Measurements from ENCODE around the gene ACKR4.
"Not testable (repeated sequence)": the region's sequence is repeated elsewhere in the genome, so short reads cannot be mapped to it uniquely, and the experiment has no call there.

ACKR4 gene

GRCh38 chr3:132605374-132605792 lies 8.3 kb downstream of the ACKR4 start:
- Histone ChIP-seq H3K4me1 (ENCODE audit: control extremely low read depth in 1 of 4, control insufficient read depth in 4 of 4, insufficient read depth in 4 of 4, low read length in 3 of 4) (no peaks in the 10 kb centered on the region), H3K27ac (ENCODE audit: insufficient read depth in 1 of 2, low read depth in 1 of 2, low read length in 2 of 2, poor library complexity in 1 of 2, severe bottlenecking in 2 of 2) (no peak overlapping the region), H3K36me3 (ENCODE audit: control insufficient read depth in 4 of 4, insufficient read depth in 4 of 4, low read length in 3 of 4) (peaks cover 0 to 14% (median 4%) of the 10 kb centered on the region in 4 experiments), H3K4me3 (ENCODE audit: control insufficient read depth in 1 of 7, extremely low read depth in 1 of 7, insufficient read depth in 4 of 7, low read depth in 2 of 7, low read length in 6 of 7) (no peak overlapping the region), H3K9me3 (ENCODE audit: control extremely low read depth in 1 of 5, control insufficient read depth in 4 of 5, insufficient read depth in 2 of 5, low read depth in 1 of 5, low read length in 4 of 5) (peaks cover 0 to 11% (median 2%) of the 10 kb centered on the region in 5 experiments), H3K27me3 (replicated peaks in 2 of 5; ENCODE audit: control insufficient read depth in 4 of 5, insufficient read depth in 5 of 5, low read length in 4 of 5) (no peaks in the 10 kb centered on the region)
- DNase-seq, result no peak
- ChIA-PET CTCF (no interaction called here), POLR2A (no interaction called here)
- WGBS (ENCODE audit: insufficient coverage), result 100% methylated on average over 2 of the region's 2 CpGs

- POLR2A ChIA-PET, result no interaction called here
- CTCF ChIA-PET, result no interaction called here
- Histone ChIP-seq H3K4me3 (ENCODE audit: control insufficient read depth in 1 of 7, extremely low read depth in 1 of 7, insufficient read depth in 4 of 7, low read depth in 2 of 7, low read length in 6 of 7) (no peak overlapping the region), H3K27ac (ENCODE audit: insufficient read depth in 1 of 2, low read depth in 1 of 2, low read length in 2 of 2, poor library complexity in 1 of 2, severe bottlenecking in 2 of 2) (no peak overlapping the region), H3K27me3 (replicated peaks in 2 of 5; ENCODE audit: control insufficient read depth in 4 of 5, insufficient read depth in 5 of 5, low read length in 4 of 5) (no peaks in the 10 kb centered on the region), H3K9me3 (ENCODE audit: control extremely low read depth in 1 of 5, control insufficient read depth in 4 of 5, insufficient read depth in 2 of 5, low read depth in 1 of 5, low read length in 4 of 5) (peaks cover 0 to 11% (median 2%) of the 10 kb centered on the region in 5 experiments), H3K4me1 (ENCODE audit: control extremely low read depth in 1 of 4, control insufficient read depth in 4 of 4, insufficient read depth in 4 of 4, low read length in 3 of 4) (no peaks in the 10 kb centered on the region), H3K36me3 (ENCODE audit: control insufficient read depth in 4 of 4, insufficient read depth in 4 of 4, low read length in 3 of 4) (peaks cover 0 to 14% (median 4%) of the 10 kb centered on the region in 4 experiments)
- WGBS (ENCODE audit: insufficient coverage), result no CpG with 5 or more reads among the region's 1 CpG
- DNase-seq, result no peak
Observed at GRCh38 chr3:132606085-132606484, 9.0 kb downstream of the ACKR4 start.

- H3K27me3 ChIP-seq (replicated peaks in 2 of 5; ENCODE audit: control insufficient read depth in 4 of 5, insufficient read depth in 5 of 5, low read length in 4 of 5); CTCF ChIA-PET; DNase-seq; POLR2A ChIA-PET; H3K4me3 ChIP-seq (ENCODE audit: control insufficient read depth in 1 of 7, extremely low read depth in 1 of 7, insufficient read depth in 4 of 7, low read depth in 2 of 7, low read length in 6 of 7); H3K4me1 ChIP-seq (ENCODE audit: control extremely low read depth in 1 of 4, control insufficient read depth in 4 of 4, insufficient read depth in 4 of 4, low read length in 3 of 4); H3K27ac ChIP-seq (ENCODE audit: insufficient read depth in 1 of 2, low read depth in 1 of 2, low read length in 2 of 2, poor library complexity in 1 of 2, severe bottlenecking in 2 of 2): not testable (repeated sequence)
- Histone ChIP-seq H3K9me3 (ENCODE audit: control extremely low read depth in 1 of 5, control insufficient read depth in 4 of 5, insufficient read depth in 2 of 5, low read depth in 1 of 5, low read length in 4 of 5) (peaks cover 0 to 11% (median 2%) of the 10 kb centered on the region in 5 experiments), H3K36me3 (ENCODE audit: control insufficient read depth in 4 of 4, insufficient read depth in 4 of 4, low read length in 3 of 4) (peaks cover 0 to 14% (median 4%) of the 10 kb centered on the region in 4 experiments)
- WGBS (ENCODE audit: insufficient coverage), result 98% methylated on average over 7 of the region's 8 CpGs
Observed at GRCh38 chr3:132606620-132607019, 9.6 kb downstream of the ACKR4 start.

- WGBS (ENCODE audit: insufficient coverage), result 100% methylated on average over 3 of the region's 3 CpGs
- POLR2A ChIA-PET; CTCF ChIA-PET; DNase-seq; H3K9me3 ChIP-seq (ENCODE audit: control extremely low read depth in 1 of 5, control insufficient read depth in 4 of 5, insufficient read depth in 2 of 5, low read depth in 1 of 5, low read length in 4 of 5); H3K27ac ChIP-seq (ENCODE audit: insufficient read depth in 1 of 2, low read depth in 1 of 2, low read length in 2 of 2, poor library complexity in 1 of 2, severe bottlenecking in 2 of 2); H3K27me3 ChIP-seq (replicated peaks in 2 of 5; ENCODE audit: control insufficient read depth in 4 of 5, insufficient read depth in 5 of 5, low read length in 4 of 5); H3K4me1 ChIP-seq (ENCODE audit: control extremely low read depth in 1 of 4, control insufficient read depth in 4 of 4, insufficient read depth in 4 of 4, low read length in 3 of 4); H3K4me3 ChIP-seq (ENCODE audit: control insufficient read depth in 1 of 7, extremely low read depth in 1 of 7, insufficient read depth in 4 of 7, low read depth in 2 of 7, low read length in 6 of 7): not testable (repeated sequence)
- peaks cover 3 to 14% (median 10%) of the 10 kb centered on the region in 4 experiments for H3K36me3 ChIP-seq (ENCODE audit: control insufficient read depth in 4 of 4, insufficient read depth in 4 of 4, low read length in 3 of 4)
Observed at GRCh38 chr3:132615301-132615700, 18.2 kb downstream of the ACKR4 start.

GRCh38 chr3:132615881-132616280 lies 18.8 kb downstream of the ACKR4 start:
- H3K27ac ChIP-seq (ENCODE audit: insufficient read depth in 1 of 2, low read depth in 1 of 2, low read length in 2 of 2, poor library complexity in 1 of 2, severe bottlenecking in 2 of 2), result no peak overlapping the region
- peaks cover 6 to 19% (median 10%) of the 10 kb centered on the region in 4 experiments for H3K36me3 ChIP-seq (ENCODE audit: control insufficient read depth in 4 of 4, insufficient read depth in 4 of 4, low read length in 3 of 4)
- 80% methylated on average over 2 of the region's 3 CpGs for WGBS (ENCODE audit: insufficient coverage)
- H3K4me3 ChIP-seq (ENCODE audit: control insufficient read depth in 1 of 7, extremely low read depth in 1 of 7, insufficient read depth in 4 of 7, low read depth in 2 of 7, low read length in 6 of 7), result no peak overlapping the region
- POLR2A ChIA-PET, result no interaction called here
- H3K27me3 ChIP-seq (replicated peaks in 2 of 5; ENCODE audit: control insufficient read depth in 4 of 5, insufficient read depth in 5 of 5, low read length in 4 of 5), result no peaks in the 10 kb centered on the region
- H3K9me3 ChIP-seq (ENCODE audit: control extremely low read depth in 1 of 5, control insufficient read depth in 4 of 5, insufficient read depth in 2 of 5, low read depth in 1 of 5, low read length in 4 of 5), result peaks cover 0 to 4% (median 0%) of the 10 kb centered on the region in 5 experiments
- no peak for DNase-seq
- no peaks in the 10 kb centered on the region for H3K4me1 ChIP-seq (ENCODE audit: control extremely low read depth in 1 of 4, control insufficient read depth in 4 of 4, insufficient read depth in 4 of 4, low read length in 3 of 4)
- CTCF ChIA-PET, result interaction anchor here (0.6 kb wide), 1 partner anchor 41 kb away, joined by 3 read pairs; no protein-coding TSS in a partner anchor

- no peak overlapping the region for H3K27ac ChIP-seq (ENCODE audit: insufficient read depth in 1 of 2, low read depth in 1 of 2, low read length in 2 of 2, poor library complexity in 1 of 2, severe bottlenecking in 2 of 2)
- POLR2A ChIA-PET, result no interaction called here
- H3K4me1 ChIP-seq (ENCODE audit: control extremely low read depth in 1 of 4, control insufficient read depth in 4 of 4, insufficient read depth in 4 of 4, low read length in 3 of 4), result peaks cover 0 to 4% (median 2%) of the 10 kb centered on the region in 4 experiments
- H3K9me3 ChIP-seq (ENCODE audit: control extremely low read depth in 1 of 5, control insufficient read depth in 4 of 5, insufficient read depth in 2 of 5, low read depth in 1 of 5, low read length in 4 of 5), result peaks cover 0 to 6% (median 0%) of the 10 kb centered on the region in 5 experiments
- H3K27me3 ChIP-seq (replicated peaks in 2 of 5; ENCODE audit: control insufficient read depth in 4 of 5, insufficient read depth in 5 of 5, low read length in 4 of 5), result no peaks in the 10 kb centered on the region
- CTCF ChIA-PET, result interaction anchor here (0.6 kb wide), 1 partner anchor 81 kb away, joined by 3 read pairs; no protein-coding TSS in a partner anchor
- WGBS (ENCODE audit: insufficient coverage), result 100% methylated on average over 1 of the region's 1 CpG
- peaks cover 6 to 21% (median 11%) of the 10 kb centered on the region in 4 experiments for H3K36me3 ChIP-seq (ENCODE audit: control insufficient read depth in 4 of 4, insufficient read depth in 4 of 4, low read length in 3 of 4)
- DNase-seq, result no peak
- no peak overlapping the region for H3K4me3 ChIP-seq (ENCODE audit: control insufficient read depth in 1 of 7, extremely low read depth in 1 of 7, insufficient read depth in 4 of 7, low read depth in 2 of 7, low read length in 6 of 7)
Observed at GRCh38 chr3:132616780-132617179, 19.7 kb downstream of the ACKR4 start.

- ChIA-PET POLR2A (no interaction called here), CTCF (no interaction called here)
- peak overlapping the region in 2 of 7 experiments; percentile 12 to 19 for H3K4me3 ChIP-seq (ENCODE audit: control insufficient read depth in 1 of 7, extremely low read depth in 1 of 7, insufficient read depth in 4 of 7, low read depth in 2 of 7, low read length in 6 of 7)
- peaks cover 4 to 32% (median 16%) of the 10 kb centered on the region in 4 experiments for H3K36me3 ChIP-seq (ENCODE audit: control insufficient read depth in 4 of 4, insufficient read depth in 4 of 4, low read length in 3 of 4)
- peaks cover 0 to 6% (median 0%) of the 10 kb centered on the region in 5 experiments for H3K9me3 ChIP-seq (ENCODE audit: control extremely low read depth in 1 of 5, control insufficient read depth in 4 of 5, insufficient read depth in 2 of 5, low read depth in 1 of 5, low read length in 4 of 5)
- H3K4me1 ChIP-seq (ENCODE audit: control extremely low read depth in 1 of 4, control insufficient read depth in 4 of 4, insufficient read depth in 4 of 4, low read length in 3 of 4), result peaks cover 8 to 19% (median 9%) of the 10 kb centered on the region in 4 experiments
- no peak overlapping the region for H3K27ac ChIP-seq (ENCODE audit: insufficient read depth in 1 of 2, low read depth in 1 of 2, low read length in 2 of 2, poor library complexity in 1 of 2, severe bottlenecking in 2 of 2)
- WGBS (ENCODE audit: insufficient coverage), result no CpG with 5 or more reads among the region's 1 CpG
- no peaks in the 10 kb centered on the region for H3K27me3 ChIP-seq (replicated peaks in 2 of 5; ENCODE audit: control insufficient read depth in 4 of 5, insufficient read depth in 5 of 5, low read length in 4 of 5)
- DNase-seq, result peak in 2 of 3 donors; percentile 4 to 23
Observed at GRCh38 chr3:132622148-132622547, 25.1 kb downstream of the ACKR4 start.

All from common myeloid progenitor, CD34-positive (primary cell).